ENCODE results near the gene TAAR9. TPM values are rescaled to one million over a fixed set of nuclear protein-coding genes. Genes with fewer than 3 reads are reported as not detected.

TAAR9 gene
- total RNA-seq = not detected in 2 replicates

GRCh38 chr6:132537977-132538376, at the start of gene TAAR9:
TAAR9 (plus strand) TSS chr6:132538277; CDS start chr6:132538290, 13 bp downstream.
- no peak for DNase-seq (ENCODE audit: extremely low read depth, low read depth, low spot score)

- no peak for DNase-seq (ENCODE audit: extremely low read depth, low read depth, low spot score)
These were observed 48.7 kb upstream of the TAAR9 start for GRCh38 chr6:132489376-132489775.

- no peak for DNase-seq (ENCODE audit: extremely low read depth, low read depth, low spot score)
These were observed 48.1 kb upstream of the TAAR9 start for GRCh38 chr6:132490024-132490423.

- DNase-seq (ENCODE audit: extremely low read depth, low read depth, low spot score) = no peak
These were observed 47.4 kb upstream of the TAAR9 start for GRCh38 chr6:132490478-132491204.

- DNase-seq (ENCODE audit: extremely low read depth, low read depth, low spot score) = no peak
These were observed 46.8 kb upstream of the TAAR9 start for GRCh38 chr6:132491303-132491702.

GRCh38 chr6:132491881-132492280, 46.2 kb upstream of the TAAR9 start:
- DNase-seq (ENCODE audit: extremely low read depth, low read depth, low spot score) = no peak

- DNase-seq (ENCODE audit: extremely low read depth, low read depth, low spot score) = no peak
These were observed 43.1 kb upstream of the TAAR9 start for GRCh38 chr6:132494954-132495353.

- no peak for DNase-seq (ENCODE audit: extremely low read depth, low read depth, low spot score)
These were observed 42.4 kb upstream of the TAAR9 start for GRCh38 chr6:132495604-132496079.

GRCh38 chr6:132496519-132497180, 41.4 kb upstream of the TAAR9 start:
- no peak for DNase-seq (ENCODE audit: extremely low read depth, low read depth, low spot score)

GRCh38 chr6:132498638-132499037, 39.4 kb upstream of the TAAR9 start:
- no peak for DNase-seq (ENCODE audit: extremely low read depth, low read depth, low spot score)

GRCh38 chr6:132499757-132500156, 38.3 kb upstream of the TAAR9 start:
- no peak for DNase-seq (ENCODE audit: extremely low read depth, low read depth, low spot score)

- no peak for DNase-seq (ENCODE audit: extremely low read depth, low read depth, low spot score)
These were observed 33.3 kb upstream of the TAAR9 start for GRCh38 chr6:132504757-132505156.

- DNase-seq (ENCODE audit: extremely low read depth, low read depth, low spot score) = no peak
These were observed 32.9 kb upstream of the TAAR9 start for GRCh38 chr6:132505158-132505557.

- DNase-seq (ENCODE audit: extremely low read depth, low read depth, low spot score) = no peak
These were observed 31.6 kb upstream of the TAAR9 start for GRCh38 chr6:132506461-132506860.

GRCh38 chr6:132506869-132507808, 30.9 kb upstream of the TAAR9 start:
- no peak for DNase-seq (ENCODE audit: extremely low read depth, low read depth, low spot score)

- DNase-seq (ENCODE audit: extremely low read depth, low read depth, low spot score) = no peak
These were observed 26.8 kb upstream of the TAAR9 start for GRCh38 chr6:132511210-132511830.

- DNase-seq (ENCODE audit: extremely low read depth, low read depth, low spot score) = no peak
These were observed 26.3 kb upstream of the TAAR9 start for GRCh38 chr6:132511831-132512220.

GRCh38 chr6:132512342-132512637, 25.8 kb upstream of the TAAR9 start:
- no peak for DNase-seq (ENCODE audit: extremely low read depth, low read depth, low spot score)

- no peak for DNase-seq (ENCODE audit: extremely low read depth, low read depth, low spot score)
These were observed 25.1 kb upstream of the TAAR9 start, which contains the start of gene STX7 for GRCh38 chr6:132512638-132513632. STX7 (minus strand) TSS chr6:132513116; CDS start chr6:132503530, 9,586 bp downstream.
